ENCODE measurements around the gene MYL2. TPM values are rescaled to one million over a fixed set of nuclear protein-coding genes. Genes with fewer than 3 reads are reported as not detected.
A peak's percentile ranks its signal among the peaks of the same experiment; 100 is the strongest.

MYL2 gene
- total RNA-seq, 1 donor from 2014 or later: not detected

GRCh38 chr12:110919720-110920119 is 659 bp downstream of the MYL2 start:
- Histone ChIP-seq H3K4me3 (ENCODE audit: low read depth, low read length) (no peak overlapping the region), H3K27me3 (ENCODE audit: control insufficient read depth, insufficient read depth, low read length) (no peaks in the 10 kb centered on the region), H3K36me3 (ENCODE audit: control insufficient read depth, insufficient read depth, low read length) (no peaks in the 10 kb centered on the region)
- TF ChIP-seq CTCF (IDR thresholded peaks at IDR 0.05; ENCODE audit: insufficient read depth, low read length, poor library complexity, severe bottlenecking): no peak
- no peak for DNase-seq (ENCODE audit: low read depth)

GRCh38 chr12:110917961-110918360 is 2.4 kb downstream of the MYL2 start:
- Histone ChIP-seq H3K4me3 (ENCODE audit: low read depth, low read length) (no peak overlapping the region), H3K27me3 (ENCODE audit: control insufficient read depth, insufficient read depth, low read length) (no peaks in the 10 kb centered on the region), H3K36me3 (ENCODE audit: control insufficient read depth, insufficient read depth, low read length) (no peaks in the 10 kb centered on the region)
- DNase-seq (ENCODE audit: low read depth): no peak
- no peak for TF ChIP-seq CTCF (IDR thresholded peaks at IDR 0.05; ENCODE audit: insufficient read depth, low read length, poor library complexity, severe bottlenecking)

- TF ChIP-seq CTCF (IDR thresholded peaks at IDR 0.05; ENCODE audit: insufficient read depth, low read length, poor library complexity, severe bottlenecking): no peak
- DNase-seq (ENCODE audit: low read depth): peak; percentile 69
- Histone ChIP-seq H3K36me3 (ENCODE audit: control insufficient read depth, insufficient read depth, low read length) (no peaks in the 10 kb centered on the region), H3K4me3 (ENCODE audit: low read depth, low read length) (no peak overlapping the region), H3K27me3 (ENCODE audit: control insufficient read depth, insufficient read depth, low read length) (no peaks in the 10 kb centered on the region)
Measured at GRCh38 chr12:110917467-110917866, 2.9 kb downstream of the MYL2 start.

GRCh38 chr12:110916295-110916875 is 4.0 kb downstream of the MYL2 start:
- Histone ChIP-seq H3K36me3 (ENCODE audit: control insufficient read depth, insufficient read depth, low read length) (no peaks in the 10 kb centered on the region), H3K27me3 (ENCODE audit: control insufficient read depth, insufficient read depth, low read length) (no peaks in the 10 kb centered on the region), H3K4me3 (ENCODE audit: low read depth, low read length) (no peak overlapping the region)
- DNase-seq (ENCODE audit: low read depth): no peak
- no peak for TF ChIP-seq CTCF (IDR thresholded peaks at IDR 0.05; ENCODE audit: insufficient read depth, low read length, poor library complexity, severe bottlenecking)

GRCh38 chr12:110913119-110914056 is 7.0 kb downstream of the MYL2 start:
- Histone ChIP-seq H3K36me3 (ENCODE audit: control insufficient read depth, insufficient read depth, low read length) (no peaks in the 10 kb centered on the region), H3K4me3 (ENCODE audit: low read depth, low read length) (no peak overlapping the region), H3K27me3 (ENCODE audit: control insufficient read depth, insufficient read depth, low read length) (no peaks in the 10 kb centered on the region)
- no peak for TF ChIP-seq CTCF (IDR thresholded peaks at IDR 0.05; ENCODE audit: insufficient read depth, low read length, poor library complexity, severe bottlenecking)
- DNase-seq (ENCODE audit: low read depth): no peak
